Measurements from ENCODE around the gene EBLN2. TPM values are rescaled to one million over a fixed set of nuclear protein-coding genes. Genes with fewer than 3 reads are reported as not detected.

EBLN2 gene
- total RNA-seq, 1 donor from 2014 or later: 15.3 TPM

- Mint-ChIP-seq H3K27ac (no peak overlapping the region), H3K4me3 (no peak overlapping the region), H3K9me3 (peaks cover 18% of the 10 kb centered on the region), H3K27me3 (ENCODE audit: insufficient read depth, low read depth) (peaks cover 5% of the 10 kb centered on the region), H3K36me3 (peaks cover 46% of the 10 kb centered on the region), H3K4me1 (no peaks in the 10 kb centered on the region)
- Histone ChIP-seq H3F3A (ENCODE audit: low read depth) (no peaks in the 10 kb centered on the region), H3K4me2 (no peak overlapping the region), H3K9me3 (ENCODE audit: low read depth) (no peaks in the 10 kb centered on the region), H3K36me3 (no peaks in the 10 kb centered on the region), H3K9ac (no peak overlapping the region), H3K27ac (no peak overlapping the region), H3K4me1 (peaks cover 13% of the 10 kb centered on the region), H3K27me3 (no peaks in the 10 kb centered on the region), H3K79me2 (ENCODE audit: low read depth) (no peaks in the 10 kb centered on the region), H4K20me1 (ENCODE audit: low read depth) (peaks cover 100% of the 10 kb centered on the region), H2AFZ (replicated peaks) (no peak overlapping the region), H3K4me3 (no peak overlapping the region)
- DNase-seq (ENCODE audit: low spot score): no peak
- TF ChIP-seq EZH2phosphoT487 (IDR thresholded peaks at IDR 0.05): no peak
- no peak for TF ChIP-seq CTCF (IDR thresholded peaks at IDR 0.05)
- TF ChIP-seq EZH2 (IDR thresholded peaks at IDR 0.05): no peak
Measured at GRCh38 chr3:73021301-73021835, 40.1 kb upstream of the EBLN2 start.

- Histone ChIP-seq H3K9ac (no peak overlapping the region), H3K4me2 (no peak overlapping the region), H3K4me1 (peaks cover 13% of the 10 kb centered on the region), H3K9me3 (ENCODE audit: low read depth) (no peaks in the 10 kb centered on the region), H3K36me3 (peaks cover 3% of the 10 kb centered on the region), H3K27ac (no peak overlapping the region), H2AFZ (replicated peaks) (no peak overlapping the region), H3F3A (ENCODE audit: low read depth) (no peaks in the 10 kb centered on the region), H4K20me1 (ENCODE audit: low read depth) (peaks cover 98% of the 10 kb centered on the region), H3K79me2 (ENCODE audit: low read depth) (no peaks in the 10 kb centered on the region), H3K4me3 (no peak overlapping the region), H3K27me3 (no peaks in the 10 kb centered on the region)
- peaks cover 57% of the 10 kb centered on the region for H3K36me3 Mint-ChIP-seq
- no peak for DNase-seq (ENCODE audit: low spot score)
- TF ChIP-seq EZH2phosphoT487 (IDR thresholded peaks at IDR 0.05): no peak
- H3K27me3 Mint-ChIP-seq (ENCODE audit: insufficient read depth, low read depth): peaks cover 4% of the 10 kb centered on the region
- peaks cover 49% of the 10 kb centered on the region for H3K9me3 Mint-ChIP-seq
- no peak overlapping the region for H3K27ac Mint-ChIP-seq
- H3K4me1 Mint-ChIP-seq: no peaks in the 10 kb centered on the region
- no peak overlapping the region for H3K4me3 Mint-ChIP-seq
Measured at GRCh38 chr3:73024836-73025235, 36.6 kb upstream of the EBLN2 start.

GRCh38 chr3:73026111-73026759 is 35.2 kb upstream of the EBLN2 start:
- H3K4me2 ChIP-seq: no peak overlapping the region

More at GRCh38 chr3:73026111-73026759, 35.2 kb upstream of the EBLN2 start:
- no peak overlapping the region for H3K9ac ChIP-seq
- no peak overlapping the region for H3K27ac Mint-ChIP-seq
- H3K36me3 Mint-ChIP-seq: peaks cover 61% of the 10 kb centered on the region
- peaks cover 98% of the 10 kb centered on the region for H4K20me1 ChIP-seq (ENCODE audit: low read depth)
- no peak overlapping the region for H2AFZ ChIP-seq (replicated peaks)
- peaks cover 13% of the 10 kb centered on the region for H3K4me1 ChIP-seq
- peaks cover 57% of the 10 kb centered on the region for H3K9me3 Mint-ChIP-seq
- no peak for TF ChIP-seq EZH2 (IDR thresholded peaks at IDR 0.05)
- no peak for TF ChIP-seq CTCF (IDR thresholded peaks at IDR 0.05)
- no peak for TF ChIP-seq EZH2phosphoT487 (IDR thresholded peaks at IDR 0.05)
- H3K27ac ChIP-seq: no peak overlapping the region
- H3K4me3 Mint-ChIP-seq: no peak overlapping the region
- peaks cover 3% of the 10 kb centered on the region for H3K36me3 ChIP-seq
- H3K4me3 ChIP-seq: no peak overlapping the region
- H3K27me3 ChIP-seq: no peaks in the 10 kb centered on the region
- no peaks in the 10 kb centered on the region for H3K4me1 Mint-ChIP-seq
- no peaks in the 10 kb centered on the region for H3K9me3 ChIP-seq (ENCODE audit: low read depth)
- DNase-seq (ENCODE audit: low spot score): no peak
- no peaks in the 10 kb centered on the region for H3F3A ChIP-seq (ENCODE audit: low read depth)
- H3K79me2 ChIP-seq (ENCODE audit: low read depth): no peaks in the 10 kb centered on the region
- H3K27me3 Mint-ChIP-seq (ENCODE audit: insufficient read depth, low read depth): peaks cover 4% of the 10 kb centered on the region

All from neural progenitor cell (in vitro differentiated cells).